Osteocyte (in vitro differentiated cells): ENCODE results near the gene CNNM2. TPM values are rescaled to one million over a fixed set of nuclear protein-coding genes. Genes with fewer than 3 reads are reported as not detected.
A peak's percentile ranks its signal among the peaks of the same experiment; 100 is the strongest.

Experiments
- DNase-seq: peaks from one replicate; pipeline ENCODE4 v3.0.0; 2021; ENCODE audit warnings: mixed read lengths; ENCODE audit not compliant: unreplicated experiment; ENCODE audit errors: extremely low spot score
- H3K27ac Mint-ChIP-seq: one replicate; pipeline ENCODE4 v1.8.0; 2021; ENCODE audit warnings: mild to moderate bottlenecking, mixed read lengths; ENCODE audit not compliant: unreplicated experiment
- H3K27me3 Mint-ChIP-seq: one replicate; pipeline ENCODE4 v1.8.0; 2021; ENCODE audit warnings: mixed read lengths; ENCODE audit not compliant: unreplicated experiment
- H3K36me3 Mint-ChIP-seq: one replicate; pipeline ENCODE4 v1.8.0; 2021; ENCODE audit warnings: mixed read lengths; ENCODE audit not compliant: unreplicated experiment
- H3K4me1 Mint-ChIP-seq: one replicate; pipeline ENCODE4 v1.8.0; 2021; ENCODE audit warnings: mixed read lengths; ENCODE audit not compliant: unreplicated experiment
- H3K4me3 Mint-ChIP-seq: one replicate; pipeline ENCODE4 v1.8.0; 2021; ENCODE audit warnings: mild to moderate bottlenecking, moderate library complexity, mixed read lengths; ENCODE audit not compliant: unreplicated experiment
- H3K9me3 Mint-ChIP-seq: one replicate; pipeline ENCODE4 v1.8.0; 2021; ENCODE audit warnings: mixed read lengths; ENCODE audit not compliant: unreplicated experiment
- CTCF ChIP-seq: fragments of 200-600 bp; sonication (generic); IDR thresholded peaks from 2 replicates; pipeline ENCODE4 v1.5.0; 2021; ENCODE audit warnings: antibody characterized with exemption, mild to moderate bottlenecking, moderate library complexity
- total RNA-seq: library from RNA; stranded (reverse); gene quantifications from 2 replicates; pipeline ENCODE4 v1.2.1, GENCODE V29; 2021

The CNNM2 gene
- total RNA-seq, 1 donor from 2014 or later, result 11.7 TPM

GRCh38 chr10:103079946-103080345 lies 161.9 kb downstream of the CNNM2 start:
- DNase-seq, result peak; percentile 76
- H3K36me3 Mint-ChIP-seq, result peaks cover 24% of the 10 kb centered on the region
- no peaks in the 10 kb centered on the region for H3K4me1 Mint-ChIP-seq
- H3K27ac Mint-ChIP-seq, result no peak overlapping the region
- H3K4me3 Mint-ChIP-seq, result no peak overlapping the region
- TF ChIP-seq CTCF, result no peak
- H3K27me3 Mint-ChIP-seq, result no peaks in the 10 kb centered on the region
- no peaks in the 10 kb centered on the region for H3K9me3 Mint-ChIP-seq

- Mint-ChIP-seq H3K27me3 (no peaks in the 10 kb centered on the region), H3K27ac (no peak overlapping the region), H3K9me3 (no peaks in the 10 kb centered on the region), H3K4me1 (peaks cover 7% of the 10 kb centered on the region), H3K36me3 (peaks cover 31% of the 10 kb centered on the region), H3K4me3 (no peak overlapping the region)
- DNase-seq, result peak; percentile 54
- TF ChIP-seq CTCF, result no peak
Observed at GRCh38 chr10:103080891-103081581, 162.9 kb downstream of the CNNM2 start.

- H3K4me1 Mint-ChIP-seq, result peaks cover 11% of the 10 kb centered on the region
- DNase-seq, result peak; percentile 51
- TF ChIP-seq CTCF, result no peak
- H3K9me3 Mint-ChIP-seq, result no peaks in the 10 kb centered on the region
- no peak overlapping the region for H3K4me3 Mint-ChIP-seq
- H3K27ac Mint-ChIP-seq, result no peak overlapping the region
- peaks cover 29% of the 10 kb centered on the region for H3K36me3 Mint-ChIP-seq
- no peaks in the 10 kb centered on the region for H3K27me3 Mint-ChIP-seq
Observed at GRCh38 chr10:103082683-103083082, 164.6 kb downstream of the CNNM2 start.

- Mint-ChIP-seq H3K4me3 (no peak overlapping the region), H3K4me1 (peaks cover 11% of the 10 kb centered on the region), H3K27me3 (no peaks in the 10 kb centered on the region), H3K27ac (no peak overlapping the region), H3K36me3 (peaks cover 32% of the 10 kb centered on the region), H3K9me3 (no peaks in the 10 kb centered on the region)
- peak; percentile 32 for DNase-seq
- TF ChIP-seq CTCF, result no peak
Observed at GRCh38 chr10:103083266-103083976, 165.3 kb downstream of the CNNM2 start.

GRCh38 chr10:103083977-103084320 lies 165.9 kb downstream of the CNNM2 start:
- Mint-ChIP-seq H3K9me3 (no peaks in the 10 kb centered on the region), H3K36me3 (peaks cover 34% of the 10 kb centered on the region), H3K27me3 (no peaks in the 10 kb centered on the region), H3K27ac (no peak overlapping the region), H3K4me1 (peaks cover 11% of the 10 kb centered on the region), H3K4me3 (no peak overlapping the region)
- no peak for DNase-seq
- no peak for TF ChIP-seq CTCF
